Measurements from ENCODE around the gene PNMA1.

DNA sequence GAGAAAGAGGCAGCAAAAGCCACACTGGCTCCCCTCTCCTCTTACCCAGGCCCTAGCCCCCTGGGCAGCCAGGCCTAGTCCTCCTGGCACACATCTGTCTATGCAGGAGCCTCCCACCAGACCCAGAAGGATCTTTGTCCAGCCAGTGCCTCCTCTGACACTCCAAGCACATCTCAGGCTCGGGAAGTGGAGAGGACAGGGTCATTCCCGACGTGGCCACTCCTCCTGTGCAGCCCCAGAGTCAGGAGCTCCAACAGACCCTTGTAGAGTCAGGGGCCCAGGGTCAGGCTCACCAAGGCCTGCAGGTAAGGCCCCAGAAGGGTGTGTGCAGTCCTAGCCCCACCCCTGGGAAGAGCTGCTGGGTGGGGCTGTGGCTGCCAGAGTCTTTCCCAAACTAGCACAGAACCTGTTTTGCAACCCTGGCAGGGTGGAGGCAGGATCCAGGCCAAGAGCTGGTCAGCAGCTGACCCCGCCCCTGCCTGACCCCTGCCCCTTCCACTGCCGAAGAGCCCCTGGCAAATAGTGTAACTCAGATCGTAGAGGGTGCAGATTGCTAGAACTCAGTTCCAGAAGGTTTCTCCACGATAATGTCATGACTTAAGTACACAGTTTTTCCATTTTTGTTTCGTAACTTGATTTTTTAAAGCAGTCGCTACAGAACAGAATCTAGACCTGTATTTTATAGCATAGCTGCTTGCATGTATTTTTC is 26.6 kb upstream of the PNMA1 start:
- no peak for TF ChIP-seq CTCF (IDR thresholded peaks at IDR 0.05)
- TF ChIP-seq POLR2A (IDR thresholded peaks at IDR 0.05), result no peak
